GOT3 (cell line): ENCODE data around the gene RPP40.

Experiments
- DNase-seq: peaks from one replicate; lab custom pipeline; 2025; ENCODE audit warnings: mixed read lengths; lab: John Stamatoyannopoulos, UW

RPP40 gene

DNA sequence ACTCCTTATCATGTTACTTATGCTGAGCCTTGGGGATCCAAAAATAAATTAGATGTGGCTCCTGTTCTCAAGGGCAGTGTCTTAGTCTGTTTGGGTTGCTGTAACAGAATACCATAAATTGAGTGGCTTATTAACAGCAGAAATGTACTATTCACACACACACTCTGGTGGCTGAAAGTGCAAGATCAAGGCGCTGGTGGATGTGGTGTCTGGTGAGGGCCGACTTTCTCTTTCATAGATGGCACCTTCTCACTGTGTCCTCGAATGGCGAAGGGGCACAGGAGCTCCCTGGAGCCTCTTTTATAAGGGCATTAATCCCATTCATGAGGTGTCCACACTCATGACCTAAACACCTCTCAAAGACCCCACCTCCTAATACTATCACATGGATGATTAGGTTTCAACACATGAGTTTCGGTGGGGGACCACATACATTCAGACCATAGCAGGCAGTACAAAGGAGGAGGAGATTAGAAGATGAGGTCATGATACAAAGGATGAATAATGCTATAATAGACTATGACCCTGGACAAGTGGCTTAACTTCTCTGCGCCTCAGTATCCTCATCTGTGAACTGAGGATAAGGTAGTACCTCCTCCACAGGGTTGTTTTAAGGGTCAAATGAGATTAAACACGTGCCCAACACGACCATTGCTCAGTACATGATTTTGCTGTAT, 34.1 kb downstream of the RPP40 start:
- no peak for DNase-seq

DNA sequence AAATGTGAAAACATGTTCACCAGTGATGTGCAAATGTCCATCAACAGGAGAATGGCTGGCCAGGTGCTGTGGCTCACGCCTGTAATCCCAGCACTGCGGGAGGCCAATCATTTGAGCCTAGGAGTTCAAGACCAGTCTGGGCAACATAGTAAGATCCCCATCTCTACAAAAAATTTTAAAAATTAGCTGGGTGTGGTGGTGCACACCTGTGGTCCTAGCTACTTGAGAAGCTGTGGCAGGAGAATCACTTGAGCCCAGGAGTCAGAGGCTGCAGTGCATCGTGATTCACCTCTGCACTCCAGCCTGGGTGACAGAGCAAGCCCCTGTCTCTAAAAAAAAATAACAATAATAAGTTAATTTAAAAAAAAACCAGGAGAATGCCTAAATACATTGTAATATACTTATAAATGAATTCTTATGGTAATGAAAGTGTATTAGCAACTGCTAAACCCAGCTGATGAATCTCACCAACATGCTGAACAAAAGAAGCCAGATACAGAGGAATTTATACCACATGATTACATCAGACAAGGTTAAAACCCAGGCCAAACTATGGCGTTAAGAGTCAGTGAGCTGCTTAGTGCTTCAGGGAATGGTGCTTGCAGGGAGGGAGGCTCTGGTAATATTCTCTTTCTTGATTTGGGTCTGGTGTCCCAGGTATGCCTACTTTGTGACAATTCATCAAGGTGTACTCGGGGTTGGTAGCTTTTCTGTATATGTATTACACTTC, 36.4 kb downstream of the RPP40 start:
- DNase-seq: no peak

DNA sequence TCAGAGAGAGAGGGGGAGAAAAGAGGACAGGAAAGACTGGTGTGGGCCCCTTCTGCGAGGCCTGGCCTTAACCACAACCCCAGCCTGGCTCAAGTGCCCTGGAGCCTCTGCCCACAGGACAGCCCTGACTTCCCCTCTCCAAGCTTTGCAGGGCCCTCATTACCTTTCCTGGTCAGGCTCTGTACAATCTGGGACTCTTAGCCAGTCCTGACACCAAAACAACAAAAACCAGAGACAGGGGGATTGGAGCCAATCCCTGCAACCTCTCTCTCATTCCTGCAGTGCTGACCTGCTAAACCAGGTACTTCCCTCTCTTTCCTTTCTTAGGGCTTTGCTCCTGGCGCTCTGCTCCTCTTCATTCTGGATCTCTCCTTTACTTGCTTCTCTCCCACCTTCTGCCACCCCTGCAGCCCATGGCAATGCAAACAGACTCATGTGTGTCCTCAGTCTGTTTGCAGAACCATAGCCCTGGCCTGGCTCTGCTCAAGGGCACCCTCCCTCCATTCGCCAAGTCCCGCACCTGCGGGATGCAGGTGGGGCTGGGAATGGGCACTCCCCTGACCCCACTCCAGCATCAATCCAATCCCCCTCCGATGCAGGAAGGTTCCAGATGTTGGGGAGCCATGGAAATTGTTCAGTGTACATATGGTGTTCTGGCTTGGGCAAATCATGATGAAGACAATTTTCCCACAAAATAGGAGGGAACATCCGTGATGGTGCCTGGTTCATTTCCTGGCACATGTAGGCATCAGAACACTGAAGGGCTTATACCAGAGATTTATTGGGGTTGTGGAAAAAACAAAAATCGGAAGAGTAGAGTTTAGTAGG, 38.1 kb downstream of the RPP40 start:
- DNase-seq: no peak

DNA sequence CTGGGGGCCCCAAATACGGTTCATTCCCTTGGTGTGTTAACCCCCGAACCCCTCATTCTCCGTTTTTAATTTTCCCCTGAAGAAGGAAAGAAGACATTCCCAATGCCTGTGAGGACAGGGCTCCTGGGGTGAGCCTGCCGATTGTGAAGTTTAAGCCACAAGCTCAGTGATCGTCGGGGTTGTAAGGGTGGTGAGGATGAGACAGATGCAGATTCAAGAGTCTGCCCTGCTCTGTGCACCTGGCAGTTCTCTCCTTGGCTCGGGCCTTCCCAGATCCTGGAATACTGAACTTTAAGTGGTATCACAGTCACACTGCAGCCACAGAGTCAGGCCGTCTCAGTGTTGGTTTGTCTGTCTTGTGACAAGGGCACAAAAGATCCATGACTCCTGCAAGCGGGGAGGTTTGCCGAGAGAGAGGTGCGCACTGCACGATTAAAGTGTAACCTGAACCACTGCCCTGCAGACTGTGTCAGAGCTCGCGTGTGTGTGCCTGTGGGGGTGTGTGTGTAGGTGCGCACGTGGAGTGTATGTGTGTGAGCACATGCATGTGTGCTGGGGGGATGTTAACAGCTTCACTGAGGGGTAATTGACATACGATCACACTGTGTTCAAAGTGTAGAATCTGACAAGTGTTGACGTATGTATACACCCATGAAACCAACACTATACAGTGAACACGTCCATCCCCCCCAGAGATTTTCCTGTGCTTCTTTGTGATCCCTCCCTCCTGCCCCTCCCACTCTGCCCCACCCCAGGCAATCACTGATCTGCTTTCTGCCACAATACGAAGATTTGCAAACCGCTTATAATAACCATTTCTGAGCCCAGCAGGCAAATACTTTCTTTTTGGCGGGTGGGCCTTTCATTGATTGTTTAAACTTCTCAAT, 38.9 kb downstream of the RPP40 start:
- DNase-seq: no peak

GRCh38 chr6:4962905-4963304, 40.9 kb downstream of the RPP40 start:
- DNase-seq: no peak

GRCh38 chr6:4961322-4962168, 42.3 kb downstream of the RPP40 start:
- no peak for DNase-seq

DNA sequence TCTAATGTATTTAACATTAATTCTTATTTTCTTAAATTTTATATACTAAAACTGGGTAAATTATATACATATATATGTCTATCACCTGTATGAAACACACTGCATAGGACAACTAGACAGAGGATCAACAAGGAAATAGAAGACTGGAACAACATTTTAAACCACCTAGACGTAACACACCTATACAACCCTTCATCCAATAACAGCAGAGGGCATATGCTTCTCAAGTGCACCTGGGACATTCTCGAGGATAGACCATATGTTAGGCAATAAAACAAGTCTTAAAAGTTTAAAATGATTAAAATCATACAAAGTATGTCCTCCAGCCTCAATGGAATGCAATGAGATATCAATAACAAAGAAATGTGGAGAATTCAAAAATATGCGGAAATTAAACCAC, 45.2 kb downstream of the RPP40 start:
- DNase-seq: no peak

DNA sequence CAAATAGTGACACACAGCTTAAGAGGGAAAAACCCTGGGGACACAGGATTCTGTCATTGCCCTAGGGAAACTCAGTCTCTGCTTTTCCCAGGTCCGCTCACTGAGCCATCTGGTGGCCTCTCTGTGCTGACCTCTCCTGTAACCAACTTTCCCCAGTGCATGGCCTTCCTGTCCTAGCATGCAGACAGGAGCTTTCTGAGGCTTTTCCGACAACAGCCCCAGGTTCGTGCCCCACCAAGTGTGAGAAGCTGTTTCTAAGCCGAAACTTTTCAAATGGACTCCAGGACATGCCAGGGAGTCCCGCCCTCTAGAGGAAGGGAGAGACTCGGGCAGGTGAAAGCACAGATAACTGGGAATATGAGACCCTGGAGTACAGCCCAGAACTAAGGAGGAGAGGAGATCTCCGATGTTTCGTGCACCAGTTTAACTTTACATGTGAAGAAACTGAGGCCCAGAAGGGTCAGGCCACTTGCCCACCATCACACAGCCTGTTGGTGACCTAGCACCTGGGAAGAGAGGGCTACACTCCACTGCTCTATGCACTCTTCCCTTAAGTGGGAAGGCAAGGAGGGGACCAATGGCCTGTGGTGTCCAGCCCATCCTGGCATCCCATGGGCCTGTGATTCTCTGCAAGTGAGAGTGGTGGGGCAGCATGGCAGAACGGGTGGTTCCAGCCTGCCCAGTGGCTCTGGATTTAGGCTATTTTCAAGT, 46.2 kb downstream of the RPP40 start:
- DNase-seq: no peak

- no peak for DNase-seq
These were observed 47.2 kb downstream of the RPP40 start for GRCh38 chr6:4956625-4957024.

GRCh38 chr6:4953440-4953839, 50.4 kb downstream of the RPP40 start:
- no peak for DNase-seq

- DNase-seq: no peak
These were observed 52.9 kb downstream of the RPP40 start for GRCh38 chr6:4950836-4951533.

- no peak for DNase-seq
These were observed 53.8 kb downstream of the RPP40 start for GRCh38 chr6:4950076-4950475.

DNA sequence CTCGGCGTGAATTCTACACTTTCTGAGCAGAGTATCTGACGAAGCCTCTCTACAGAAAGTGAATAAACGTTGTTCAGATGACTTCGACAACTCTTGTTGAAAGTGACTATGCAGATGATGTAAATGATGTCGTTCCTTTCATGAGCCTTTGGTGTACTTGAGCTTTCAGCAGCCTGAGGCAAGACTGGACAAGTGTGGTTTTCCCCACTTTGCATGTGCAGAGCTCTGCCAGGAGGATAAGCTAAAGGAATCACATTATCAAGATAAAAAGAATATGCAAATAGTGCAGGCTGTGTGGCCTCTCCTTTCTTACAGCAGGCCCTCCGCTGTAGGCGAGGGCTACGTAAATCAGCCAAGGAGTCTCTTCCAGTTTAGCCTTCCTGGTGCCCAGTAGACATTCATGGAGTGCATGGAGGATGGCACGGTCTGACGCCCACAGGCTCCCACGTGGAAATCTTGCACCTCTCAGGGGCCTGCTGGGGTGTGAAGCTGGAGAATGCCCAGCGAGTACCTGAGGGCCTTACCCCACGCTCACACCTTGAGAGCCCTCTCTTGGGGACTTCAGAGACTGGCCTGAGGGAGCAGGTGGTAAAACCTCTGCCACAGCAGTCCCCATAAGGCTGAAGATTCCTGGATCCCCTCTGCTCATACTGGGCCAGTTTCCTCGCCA, 54.9 kb downstream of the RPP40 start:
- DNase-seq: no peak

DNA sequence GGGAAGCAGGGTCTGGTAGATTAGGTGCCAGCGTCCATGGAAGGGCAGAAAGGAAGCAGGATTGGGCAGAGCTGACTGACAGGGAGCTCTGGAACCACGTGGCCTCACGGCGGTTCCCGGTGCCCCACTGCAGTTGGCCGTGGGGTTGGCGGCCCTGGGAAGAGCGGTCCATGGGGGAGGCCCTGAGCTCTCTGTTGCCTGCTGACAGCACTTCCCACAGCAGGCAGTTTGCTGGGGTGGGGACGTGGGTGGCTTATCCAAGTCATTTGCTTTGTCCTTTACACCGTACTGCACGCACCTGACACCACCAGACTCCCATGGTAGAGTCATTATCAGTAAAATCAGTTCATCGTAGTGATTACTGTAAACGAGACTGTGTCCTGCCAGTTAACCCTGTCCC, 56.1 kb downstream of the RPP40 start:
- no peak for DNase-seq

DNA sequence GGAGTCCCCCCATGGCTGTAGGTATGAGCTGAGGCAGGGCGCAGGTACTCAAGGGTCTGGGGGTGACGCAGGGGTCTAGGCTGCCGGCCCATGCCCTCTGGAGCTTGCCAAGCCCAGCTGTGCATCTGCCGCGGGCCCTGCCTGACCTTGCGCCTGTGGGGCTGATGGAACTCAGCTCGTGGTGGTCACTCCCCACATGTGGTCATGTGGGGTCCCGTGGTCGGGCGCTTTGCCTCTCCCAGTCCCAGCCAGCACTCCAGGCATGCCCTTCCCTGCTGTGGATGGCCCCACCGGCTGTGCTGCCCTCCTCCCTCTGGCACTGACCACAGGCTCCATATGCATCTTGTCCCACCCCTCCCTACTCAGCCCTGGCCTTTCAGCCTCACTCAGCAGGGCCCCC, 57.3 kb downstream of the RPP40 start:
- DNase-seq: no peak
